Body of pancreas (tissue), 4 donors: Measurements from ENCODE around the gene AQP6. TPM values are rescaled to one million over a fixed set of nuclear protein-coding genes. Genes with fewer than 3 reads are reported as not detected.

Experiments
- ATAC-seq: fragments of 150-250 bp; one replicate; pipeline ENCODE4 v1.9.1; 2016
- DNase-seq, 4 donors: peaks; one replicate each; pipeline ENCODE4 v3.0.0-alpha.2; 2019
- H3K27ac ChIP-seq, 4 donors: fragments of 200-600 bp; sonication (generic); 1 replicate in 3 of 4; 2 replicates in 1 of 4; pipeline versions ENCODE4 v1.5.1 to v1.6.1; 2016 to 2019; ENCODE audit warnings: mild to moderate bottlenecking in 1 of 4, mixed read lengths in 1 of 4, moderate library complexity in 1 of 4
- H3K27me3 ChIP-seq, 2 donors: fragments of 200-600 bp; sonication (generic); one replicate each; pipeline ENCODE4 v1.6.0; 2016; ENCODE audit warnings: mild to moderate bottlenecking in 1 of 2
- H3K36me3 ChIP-seq, 2 donors: fragments of 200-600 bp; sonication (generic); replicated peaks in 1 of 2; 2 replicates each; pipeline ENCODE4 v1.5.1; 2016; ENCODE audit warnings: low read depth in 2 of 2; ENCODE audit not compliant: insufficient read depth in 1 of 2
- H3K4me1 ChIP-seq: fragments of 200-600 bp; sonication (generic); one replicate; pipeline ENCODE4 v1.6.0; 2016
- H3K4me3 ChIP-seq, 2 donors: fragments of 200-600 bp; sonication (generic); 1 replicate in 1 of 2; 2 replicates in 1 of 2; pipeline ENCODE4 v1.5.1; 2016 to 2019
- H3K9me3 ChIP-seq, 3 donors: fragments of 200-600 bp; sonication (generic); 1 replicate in 2 of 3; 2 replicates in 1 of 3; pipeline ENCODE4 v1.5.1; 2016
- POLR2A ChIP-seq, 3 donors: fragments of 450-650 bp; IDR thresholded peaks; one replicate each; pipeline ENCODE4 v1.6.1; 2016; ENCODE audit warnings: antibody characterized with exemption in 3 of 3, mild to moderate bottlenecking in 2 of 3
- WGBS, 2 donors: methylation state at CpG; one replicate each; pipeline ENCODE4 v1.1.5; 2017; 5-methylcytosine and 5-hydroxymethylcytosine counted together
- intact Hi-C: fragments of 100-400 bp; cut with DNase I; formaldehyde crosslinking; loops from one replicate; pipeline ENCODE4 v1.15.1; 2023
- total RNA-seq, 2 donors: library from RNA; depleted of rRNA; stranded (reverse); fragments of >200 nt; gene quantifications; one replicate each; pipeline ENCODE4 v1.1.0, GENCODE V29; 2016
- TF ChIP-seq, protein P1 (sequence below), 7 experiments: fragments of 450-650 bp in 4 of 7; fragments of 200-600 bp in 3 of 7; sonication (generic) in 3 of 7; IDR thresholded peaks; one replicate each; pipeline ENCODE4 v1.5.1; 2016 to 2019; ENCODE audit warnings: antibody characterized with exemption in 7 of 7

The AQP6 gene
- total RNA-seq, 2 donors from 2014 or later: not detected

DNA sequence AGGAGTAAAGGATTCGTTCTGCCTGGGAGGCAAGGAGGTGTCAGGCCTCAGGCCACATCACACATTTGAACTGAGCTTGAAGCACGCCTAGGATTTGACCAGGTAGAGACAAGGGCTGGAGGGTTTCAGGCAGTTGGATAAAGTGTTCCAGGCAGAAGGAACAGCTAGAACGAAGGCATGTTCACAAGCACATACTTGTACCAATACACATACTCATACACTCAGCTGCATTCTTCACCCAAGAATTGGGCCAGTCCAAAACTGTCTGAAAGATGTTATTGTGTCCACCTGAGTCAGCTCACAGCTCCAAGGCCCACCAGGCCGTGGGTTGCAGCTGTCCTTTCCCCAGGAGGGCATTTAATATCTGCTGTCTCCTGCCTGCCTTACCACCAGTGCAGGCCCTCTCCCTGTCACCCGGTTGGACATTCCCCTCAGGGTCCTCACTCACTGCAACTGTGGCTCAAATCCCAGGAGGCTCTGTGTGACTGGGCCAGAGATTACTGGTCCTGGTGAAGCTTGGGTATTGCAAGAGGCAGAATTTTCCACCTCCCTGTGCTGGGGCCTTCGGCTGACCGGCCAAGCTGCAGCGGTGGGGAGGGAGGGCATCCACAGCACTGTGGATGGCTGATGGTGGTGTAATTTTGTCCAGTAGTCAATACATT lies 35.0 kb upstream of the AQP6 start:
- H3K9me3 ChIP-seq: no peaks in the 10 kb centered on the region
- H3K27me3 ChIP-seq: no peaks in the 10 kb centered on the region
- H3K4me3 ChIP-seq: no peak overlapping the region
- H3K27ac ChIP-seq: peak overlapping the region in 3 of 4 donors; percentile 39 to 58 (median 44)
- peaks cover 28% of the 10 kb centered on the region for H3K4me1 ChIP-seq
- no peaks in the 10 kb centered on the region for H3K36me3 ChIP-seq
- TF ChIP-seq, protein P1, sequence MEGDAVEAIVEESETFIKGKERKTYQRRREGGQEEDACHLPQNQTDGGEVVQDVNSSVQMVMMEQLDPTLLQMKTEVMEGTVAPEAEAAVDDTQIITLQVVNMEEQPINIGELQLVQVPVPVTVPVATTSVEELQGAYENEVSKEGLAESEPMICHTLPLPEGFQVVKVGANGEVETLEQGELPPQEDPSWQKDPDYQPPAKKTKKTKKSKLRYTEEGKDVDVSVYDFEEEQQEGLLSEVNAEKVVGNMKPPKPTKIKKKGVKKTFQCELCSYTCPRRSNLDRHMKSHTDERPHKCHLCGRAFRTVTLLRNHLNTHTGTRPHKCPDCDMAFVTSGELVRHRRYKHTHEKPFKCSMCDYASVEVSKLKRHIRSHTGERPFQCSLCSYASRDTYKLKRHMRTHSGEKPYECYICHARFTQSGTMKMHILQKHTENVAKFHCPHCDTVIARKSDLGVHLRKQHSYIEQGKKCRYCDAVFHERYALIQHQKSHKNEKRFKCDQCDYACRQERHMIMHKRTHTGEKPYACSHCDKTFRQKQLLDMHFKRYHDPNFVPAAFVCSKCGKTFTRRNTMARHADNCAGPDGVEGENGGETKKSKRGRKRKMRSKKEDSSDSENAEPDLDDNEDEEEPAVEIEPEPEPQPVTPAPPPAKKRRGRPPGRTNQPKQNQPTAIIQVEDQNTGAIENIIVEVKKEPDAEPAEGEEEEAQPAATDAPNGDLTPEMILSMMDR (IDR thresholded peaks at IDR 0.05): no peak
- TF ChIP-seq POLR2A (IDR thresholded peaks at IDR 0.05): no peak
- 68 to 75% methylated on average over 8 of the region's 8 CpGs for WGBS, 2 donors
- no peak for DNase-seq
- intact Hi-C loops: no loop called here
- ATAC-seq: no peak

- intact Hi-C loops: no loop called here
- H3K9me3 ChIP-seq: no peaks in the 10 kb centered on the region
- no peak overlapping the region for H3K4me3 ChIP-seq
- no peak for DNase-seq
- H3K36me3 ChIP-seq: no peaks in the 10 kb centered on the region
- TF ChIP-seq, protein P1 (IDR thresholded peaks at IDR 0.05): no peak
- no peak for TF ChIP-seq POLR2A (IDR thresholded peaks at IDR 0.05)
- peak; percentile 59 for ATAC-seq
- H3K4me1 ChIP-seq: peaks cover 28% of the 10 kb centered on the region
- peak overlapping the region in 3 of 4 donors; percentile 51 to 72 (median 61) for H3K27ac ChIP-seq
- H3K27me3 ChIP-seq: no peaks in the 10 kb centered on the region
These were observed 33.4 kb upstream of the AQP6 start for GRCh38 chr12:49939307-49939706.

DNA sequence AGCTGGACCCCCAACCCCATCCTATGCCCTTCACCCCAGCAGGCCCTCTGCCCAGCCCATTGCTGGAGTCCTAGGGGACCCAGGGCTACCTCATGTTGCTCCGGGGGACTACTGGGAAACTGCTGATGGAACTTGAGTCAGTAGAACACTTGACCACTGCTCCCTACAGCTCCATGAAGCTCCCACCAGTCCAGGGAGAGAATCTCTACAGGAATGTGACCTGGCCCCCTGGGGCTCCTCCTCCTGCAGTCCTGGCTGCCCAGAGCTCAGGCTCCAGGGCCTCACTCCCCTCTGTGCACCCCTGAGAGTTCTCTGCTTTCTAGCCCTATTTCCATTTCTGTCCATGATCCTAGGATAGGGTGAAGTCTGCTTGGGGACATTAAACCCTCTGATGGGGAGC lies 33.0 kb upstream of the AQP6 start:
- WGBS, 2 donors: 80 to 100% methylated on average over 1 of the region's 1 CpG
- peak overlapping the region in 3 of 4 donors; percentile 51 to 72 (median 61) for H3K27ac ChIP-seq
- no peak for TF ChIP-seq POLR2A (IDR thresholded peaks at IDR 0.05)
- TF ChIP-seq, protein P1 (IDR thresholded peaks at IDR 0.05): no peak

GRCh38 chr12:49941556-49942511 lies 30.9 kb upstream of the AQP6 start:
- ATAC-seq (no peak), DNase-seq (no peak)
- no peaks in the 10 kb centered on the region for H3K9me3 ChIP-seq
- H3K36me3 ChIP-seq: no peaks in the 10 kb centered on the region
- peaks cover 36% of the 10 kb centered on the region for H3K4me1 ChIP-seq
- intact Hi-C loops: no loop called here
- no peaks in the 10 kb centered on the region for H3K27me3 ChIP-seq
- TF ChIP-seq, protein P1 (IDR thresholded peaks at IDR 0.05): no peak
- no peak for TF ChIP-seq POLR2A (IDR thresholded peaks at IDR 0.05)
- no peak overlapping the region for H3K4me3 ChIP-seq
- 68 to 73% methylated on average over 10 to 13 of the region's 13 CpGs for WGBS, 2 donors
- H3K27ac ChIP-seq: no peak overlapping the region

More for the DNA sequence above, 33.0 kb upstream of the AQP6 start:
- DNase-seq (no peak), ATAC-seq (peak; percentile 18)
- Histone ChIP-seq H3K27me3 (no peaks in the 10 kb centered on the region), H3K9me3 (no peaks in the 10 kb centered on the region), H3K4me1 (peaks cover 28% of the 10 kb centered on the region), H3K4me3 (no peak overlapping the region), H3K36me3 (no peaks in the 10 kb centered on the region)
- intact Hi-C loops: no loop called here
